RWPE1 (cell line): ENCODE results near the gene MID1.

Experiments
- CTCF ChIA-PET: fragments of 350-600 bp; sonication (Branson Sonifier 250); formaldehyde crosslinking; extraction: SDS; loops from one replicate; lab custom pipeline; 2021; lab: Yijun Ruan, JAX
- POLR2A ChIA-PET: fragments of 400-600 bp; formaldehyde crosslinking; extraction: SDS; loops from one replicate; lab custom pipeline; 2020; ENCODE audit warnings: antibody characterized with exemption; ENCODE audit not compliant: low non-redundant PET; lab: Yijun Ruan, JAX
- DNase-seq: peaks from one replicate; pipeline ENCODE4 v3.0.0; 2012; ENCODE audit warnings: low spot score
- H3K27ac ChIP-seq: fragments of 450-650 bp; 2 replicates; pipeline ENCODE4 v1.5.1; 2017
- CTCF ChIP-seq: fragments of 450-650 bp; conservative IDR thresholded peaks from 2 replicates; pipeline ENCODE4 v1.5.1; 2017; ENCODE audit warnings: low read depth, mild to moderate bottlenecking

The MID1 gene

GRCh38 chrX:10566716-10567097, 53.7 kb downstream of the MID1 start:
- CTCF ChIA-PET = no interaction called here
- DNase-seq = no peak
- TF ChIP-seq CTCF = no peak
- POLR2A ChIA-PET = no interaction called here
- peak overlapping the region; percentile 21; the same call in 1 of the 2 replicates for H3K27ac ChIP-seq

- TF ChIP-seq CTCF = no peak
- CTCF ChIA-PET = no interaction called here
- DNase-seq = no peak
- H3K27ac ChIP-seq = no peak overlapping the region
- POLR2A ChIA-PET = no interaction called here
These were observed 55.9 kb downstream of the MID1 start for GRCh38 chrX:10564484-10564883.

- TF ChIP-seq CTCF = no peak
- ChIA-PET POLR2A (no interaction called here), CTCF (no interaction called here)
- no peak for DNase-seq
- no peak overlapping the region for H3K27ac ChIP-seq
These were observed 63.2 kb downstream of the MID1 start for GRCh38 chrX:10557166-10557565.

- no peak overlapping the region for H3K27ac ChIP-seq
- ChIA-PET CTCF (interaction anchor here (0.5 to 0.6 kb wide), 2 partner anchors 16 to 75 kb away, joined by 3 to 4 read pairs; no protein-coding TSS in a partner anchor), POLR2A (no interaction called here)
- no peak for TF ChIP-seq CTCF
- no peak for DNase-seq
These were observed 64.0 kb downstream of the MID1 start for GRCh38 chrX:10556405-10556804.

- DNase-seq = no peak
- POLR2A ChIA-PET = no interaction called here
- CTCF ChIA-PET = interaction anchor here (0.5 to 0.6 kb wide), 2 partner anchors 17 to 75 kb away, joined by 3 to 4 read pairs; no protein-coding TSS in a partner anchor
- TF ChIP-seq CTCF = no peak
- H3K27ac ChIP-seq = no peak overlapping the region
These were observed 64.5 kb downstream of the MID1 start for GRCh38 chrX:10555846-10556245.

GRCh38 chrX:10554612-10555270, 65.6 kb downstream of the MID1 start:
- ChIA-PET POLR2A (no interaction called here), CTCF (no interaction called here)
- no peak for TF ChIP-seq CTCF
- no peak overlapping the region for H3K27ac ChIP-seq
- no peak for DNase-seq
